HUES48 (cell line): ENCODE measurements around the gene GPRC5C.

Experiments used
- H3K27ac ChIP-seq: one replicate; pipeline ENCODE4 v1.7.0; 2013; ENCODE audit warnings: low read depth, low read length, inconsistent platforms
- H3K27me3 ChIP-seq: 2 replicates; pipeline ENCODE4 v1.6.1; 2013; ENCODE audit warnings: mild to moderate bottlenecking, low read length; ENCODE audit not compliant: control insufficient read depth, insufficient read depth
- H3K36me3 ChIP-seq: 2 replicates; pipeline ENCODE4 v1.6.1; 2013; ENCODE audit warnings: low read length; ENCODE audit not compliant: control insufficient read depth, insufficient read depth
- H3K4me1 ChIP-seq: 2 replicates; pipeline ENCODE4 v1.6.1; 2013; ENCODE audit warnings: mild to moderate bottlenecking, low read length; ENCODE audit not compliant: control insufficient read depth, insufficient read depth
- H3K4me3 ChIP-seq: 2 replicates; pipeline ENCODE4 v1.5.1; 2013; ENCODE audit warnings: mild to moderate bottlenecking, low read depth, low read length
- H3K9ac ChIP-seq: 2 replicates; pipeline ENCODE4 v1.6.1; 2013; ENCODE audit warnings: mild to moderate bottlenecking, low read depth, low read length, moderate library complexity
- H3K9me3 ChIP-seq: 2 replicates; pipeline ENCODE4 v1.6.1; 2013; ENCODE audit warnings: low read length; ENCODE audit not compliant: control insufficient read depth, insufficient read depth

The GPRC5C gene

GRCh38 chr17:74431568-74432423 is at the start of gene GPRC5C:
Gene GPRC5C (plus strand): TSS chr17:74432088. CDS start chr17:74439777, 7,689 bp downstream.
- peaks cover 48% of the 10 kb centered on the region for H3K27me3 ChIP-seq
- peaks cover 33% of the 10 kb centered on the region for H3K4me1 ChIP-seq
- H3K4me3 ChIP-seq, result peak within 1 kb of the TSS; percentile 65
- no peaks in the 10 kb centered on the region for H3K36me3 ChIP-seq
- H3K9me3 ChIP-seq, result no peaks in the 10 kb centered on the region
- H3K9ac ChIP-seq, result peak within 1 kb of the TSS; percentile 48; the same call in 1 of the 2 replicates
- peak within 1 kb of the TSS; percentile 81 for H3K27ac ChIP-seq

- Histone ChIP-seq H3K4me1 (peaks cover 24% of the 10 kb centered on the region), H3K4me3 (no peak overlapping the region), H3K9ac (no peak overlapping the region), H3K36me3 (no peaks in the 10 kb centered on the region), H3K27me3 (no peaks in the 10 kb centered on the region), H3K27ac (no peak overlapping the region), H3K9me3 (no peaks in the 10 kb centered on the region)
These were observed 48.7 kb upstream of the GPRC5C start for GRCh38 chr17:74383141-74383540.

- Histone ChIP-seq H3K4me1 (peaks cover 32% of the 10 kb centered on the region), H3K9ac (no peak overlapping the region), H3K27me3 (no peaks in the 10 kb centered on the region), H3K9me3 (no peaks in the 10 kb centered on the region), H3K27ac (no peak overlapping the region), H3K4me3 (no peak overlapping the region), H3K36me3 (no peaks in the 10 kb centered on the region)
These were observed 46.7 kb upstream of the GPRC5C start for GRCh38 chr17:74385201-74385600.

GRCh38 chr17:74386386-74386785 is 45.5 kb upstream of the GPRC5C start:
- H3K9me3 ChIP-seq, result no peaks in the 10 kb centered on the region
- H3K27ac ChIP-seq, result no peak overlapping the region
- H3K27me3 ChIP-seq, result no peaks in the 10 kb centered on the region
- H3K36me3 ChIP-seq, result no peaks in the 10 kb centered on the region
- no peak overlapping the region for H3K4me3 ChIP-seq
- no peak overlapping the region for H3K9ac ChIP-seq
- H3K4me1 ChIP-seq, result peaks cover 28% of the 10 kb centered on the region

GRCh38 chr17:74387365-74388218 is 44.3 kb upstream of the GPRC5C start:
- peaks cover 28% of the 10 kb centered on the region for H3K4me1 ChIP-seq
- no peak overlapping the region for H3K9ac ChIP-seq
- no peak overlapping the region for H3K27ac ChIP-seq
- H3K36me3 ChIP-seq, result no peaks in the 10 kb centered on the region
- H3K9me3 ChIP-seq, result no peaks in the 10 kb centered on the region
- no peaks in the 10 kb centered on the region for H3K27me3 ChIP-seq
- no peak overlapping the region for H3K4me3 ChIP-seq

GRCh38 chr17:74389084-74389753 is 42.7 kb upstream of the GPRC5C start:
- H3K27ac ChIP-seq, result no peak overlapping the region
- H3K9me3 ChIP-seq, result no peaks in the 10 kb centered on the region
- no peak overlapping the region for H3K9ac ChIP-seq
- no peaks in the 10 kb centered on the region for H3K36me3 ChIP-seq
- H3K4me1 ChIP-seq, result peaks cover 28% of the 10 kb centered on the region
- H3K27me3 ChIP-seq, result no peaks in the 10 kb centered on the region
- no peak overlapping the region for H3K4me3 ChIP-seq

- Histone ChIP-seq H3K4me1 (peaks cover 28% of the 10 kb centered on the region), H3K4me3 (no peak overlapping the region), H3K9ac (no peak overlapping the region), H3K27ac (no peak overlapping the region), H3K36me3 (no peaks in the 10 kb centered on the region), H3K27me3 (no peaks in the 10 kb centered on the region), H3K9me3 (no peaks in the 10 kb centered on the region)
These were observed 41.8 kb upstream of the GPRC5C start for GRCh38 chr17:74389937-74390679.

GRCh38 chr17:74390680-74391653 is 40.9 kb upstream of the GPRC5C start:
- no peaks in the 10 kb centered on the region for H3K27me3 ChIP-seq
- peaks cover 28% of the 10 kb centered on the region for H3K4me1 ChIP-seq
- no peak overlapping the region for H3K9ac ChIP-seq
- no peak overlapping the region for H3K4me3 ChIP-seq
- H3K27ac ChIP-seq, result no peak overlapping the region
- no peaks in the 10 kb centered on the region for H3K36me3 ChIP-seq
- no peaks in the 10 kb centered on the region for H3K9me3 ChIP-seq

GRCh38 chr17:74391771-74392170 is 40.1 kb upstream of the GPRC5C start:
- no peaks in the 10 kb centered on the region for H3K36me3 ChIP-seq
- H3K4me1 ChIP-seq, result peaks cover 25% of the 10 kb centered on the region
- H3K9ac ChIP-seq, result no peak overlapping the region
- H3K27ac ChIP-seq, result no peak overlapping the region
- H3K9me3 ChIP-seq, result no peaks in the 10 kb centered on the region
- H3K4me3 ChIP-seq, result no peak overlapping the region
- H3K27me3 ChIP-seq, result no peaks in the 10 kb centered on the region
